CD4-positive, CD25-positive, alpha-beta regulatory T cell (primary cell): ENCODE data around the gene UBE2D4. TPM values are rescaled to one million over a fixed set of nuclear protein-coding genes. Genes with fewer than 3 reads are reported as not detected.

Source experiments
- ATAC-seq, 2 donors: fragments of 150-1000 bp; cut with Tn5 transposase; one replicate each; pipeline ENCODE4 v1.10.0; 2021; ENCODE audit warnings: low read depth in 2 of 2, moderate number of reproducible peaks in 2 of 2, moderate library complexity in 1 of 2
- DNase-seq, 3 donors: peaks; one replicate each; pipeline versions ENCODE4 v3.0.0 to v3.0.0-alpha.2; 2012 to 2022; ENCODE audit warnings: mixed read lengths in 1 of 3
- H3K27ac ChIP-seq: one replicate; pipeline ENCODE4 v1.7.0; 2013; ENCODE audit warnings: mild to moderate bottlenecking, low read length; ENCODE audit not compliant: insufficient read depth, poor library complexity, severe bottlenecking
- H3K27me3 ChIP-seq: one replicate; pipeline ENCODE4 v1.7.0; 2013; ENCODE audit warnings: low read length; ENCODE audit not compliant: control insufficient read depth, insufficient read depth
- H3K36me3 ChIP-seq: one replicate; pipeline ENCODE4 v1.7.0; 2013; ENCODE audit warnings: mild to moderate bottlenecking, low read length, moderate library complexity; ENCODE audit not compliant: control insufficient read depth, insufficient read depth
- H3K4me1 ChIP-seq: 2 replicates; pipeline ENCODE4 v1.7.0; 2013; ENCODE audit warnings: mild to moderate bottlenecking, low read length; ENCODE audit not compliant: insufficient read depth, control insufficient read depth, poor library complexity, severe bottlenecking
- H3K4me3 ChIP-seq: one replicate; pipeline ENCODE4 v1.7.0; 2013; ENCODE audit warnings: low read depth, mild to moderate bottlenecking, low read length, moderate library complexity
- H3K9me3 ChIP-seq, 2 experiments: 1 replicate in 1 of 2; 2 replicates in 1 of 2; pipeline ENCODE4 v1.7.0; 2013; ENCODE audit warnings: low read length in 2 of 2, mild to moderate bottlenecking in 1 of 2, moderate library complexity in 1 of 2; ENCODE audit not compliant: control insufficient read depth in 2 of 2
- H3K27ac Mint-ChIP-seq, 3 donors: one replicate each; pipeline ENCODE4 v1.8.0; 2020 to 2022; ENCODE audit warnings: mild to moderate bottlenecking in 3 of 3, mixed read lengths in 3 of 3, moderate library complexity in 2 of 3
- H3K27me3 Mint-ChIP-seq: one replicate; pipeline ENCODE4 v1.8.0; 2022; ENCODE audit warnings: mild to moderate bottlenecking, mixed read lengths
- H3K36me3 Mint-ChIP-seq: one replicate; pipeline ENCODE4 v1.8.0; 2020; ENCODE audit warnings: mixed read lengths
- H3K4me1 Mint-ChIP-seq, 4 donors: one replicate each; pipeline ENCODE4 v1.8.0; 2020 to 2022; ENCODE audit warnings: mixed read lengths in 4 of 4, mild to moderate bottlenecking in 1 of 4
- H3K4me3 Mint-ChIP-seq, 4 donors: one replicate each; pipeline ENCODE4 v1.8.0; 2020 to 2022; ENCODE audit warnings: mild to moderate bottlenecking in 4 of 4, mixed read lengths in 4 of 4, moderate library complexity in 3 of 4
- H3K9me3 Mint-ChIP-seq, 7 donors: one replicate each; pipeline ENCODE4 v1.8.0; 2020 to 2022; ENCODE audit warnings: mixed read lengths in 7 of 7, mild to moderate bottlenecking in 3 of 7, moderate library complexity in 2 of 7
- polyA plus RNA-seq, 4 donors: library from polyadenylated mRNA; unstranded; fragments of 300-500 nt; fragmentation: Illumina TruSeq; gene quantifications; one replicate each; pipeline ENCODE4 v1.2.3, GENCODE V29; 2021
- total RNA-seq: library from RNA; stranded (reverse); gene quantifications from one replicate; pipeline ENCODE4 v1.2.3, GENCODE V29; 2022

The UBE2D4 gene
- total RNA-seq (11.4 TPM), polyA plus RNA-seq (10 to 100 TPM; 10.6 to 15.5 (median 13.4) TPM)

DNA sequence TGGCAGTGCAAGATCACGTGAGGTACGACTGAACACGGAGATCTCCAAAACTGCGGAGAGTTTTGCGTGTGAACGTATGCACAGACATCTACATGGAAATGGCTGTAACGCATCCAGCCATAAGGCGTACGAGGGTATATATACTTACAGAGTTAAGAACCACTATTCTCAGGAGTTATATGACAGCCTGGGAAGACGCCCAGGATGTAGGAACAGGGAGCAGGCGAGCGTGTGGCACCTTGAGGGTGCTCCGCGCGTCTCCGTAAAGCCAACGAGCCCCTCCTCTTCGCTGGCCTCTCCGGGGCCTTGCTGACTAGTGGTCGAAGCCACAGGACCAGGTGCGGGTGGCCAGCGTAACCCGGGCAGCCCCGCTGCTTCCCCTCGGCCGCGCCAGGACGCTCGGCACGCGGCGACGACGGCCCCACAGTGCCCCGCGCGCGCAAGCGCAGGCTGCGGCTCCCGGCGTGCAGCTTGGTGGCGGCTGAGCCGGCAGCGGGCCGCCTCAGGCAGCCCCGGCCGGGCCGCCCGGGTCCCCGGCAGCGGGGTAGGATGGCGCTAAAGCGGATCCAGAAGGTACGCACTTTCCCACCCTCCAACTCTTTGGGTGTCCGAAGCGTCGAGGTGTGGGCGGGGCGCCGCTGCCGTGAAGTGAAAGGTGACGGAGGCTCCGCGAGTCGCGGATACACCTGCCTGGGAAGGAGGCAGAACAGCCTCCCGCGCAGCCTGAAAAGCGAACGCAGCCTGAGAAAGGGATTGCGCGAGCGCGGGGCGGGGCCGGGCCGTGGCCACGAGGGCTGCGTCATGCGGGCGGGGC lies at the start of gene UBE2D4:
Gene UBE2D4, plus strand, starts transcription at position 453 of the 814 bp plus-strand sequence. Its CDS starts 97 bp downstream, at position 550.
- H3K4me1 Mint-ChIP-seq, result peaks cover 10 to 53% (median 23%) of the 10 kb centered on the region in 4 donors
- H3K4me1 ChIP-seq, result peaks cover 14% of the 10 kb centered on the region
- H3K36me3 ChIP-seq, result no peaks in the 10 kb centered on the region
- peaks cover 0 to 1% (median 0%) of the 10 kb centered on the region in 7 donors for H3K9me3 Mint-ChIP-seq
- no peaks in the 10 kb centered on the region for H3K27me3 ChIP-seq
- ATAC-seq, result peak; percentile 91
- peak within 1 kb of the TSS; percentile 90 for H3K4me3 ChIP-seq
- DNase-seq, result peak; percentile 80 to 90 (median 89)
- peak within 1 kb of the TSS; percentile 92 for H3K27ac ChIP-seq
- H3K36me3 Mint-ChIP-seq, result peaks cover 11% of the 10 kb centered on the region
- H3K27me3 Mint-ChIP-seq, result no peaks in the 10 kb centered on the region
- peak within 1 kb of the TSS; percentile 90 to 94 (median 91) for H3K4me3 Mint-ChIP-seq
- H3K27ac Mint-ChIP-seq, result peak within 1 kb of the TSS; percentile 77 to 95 (median 93)
- H3K9me3 ChIP-seq, result no peaks in the 10 kb centered on the region

DNA sequence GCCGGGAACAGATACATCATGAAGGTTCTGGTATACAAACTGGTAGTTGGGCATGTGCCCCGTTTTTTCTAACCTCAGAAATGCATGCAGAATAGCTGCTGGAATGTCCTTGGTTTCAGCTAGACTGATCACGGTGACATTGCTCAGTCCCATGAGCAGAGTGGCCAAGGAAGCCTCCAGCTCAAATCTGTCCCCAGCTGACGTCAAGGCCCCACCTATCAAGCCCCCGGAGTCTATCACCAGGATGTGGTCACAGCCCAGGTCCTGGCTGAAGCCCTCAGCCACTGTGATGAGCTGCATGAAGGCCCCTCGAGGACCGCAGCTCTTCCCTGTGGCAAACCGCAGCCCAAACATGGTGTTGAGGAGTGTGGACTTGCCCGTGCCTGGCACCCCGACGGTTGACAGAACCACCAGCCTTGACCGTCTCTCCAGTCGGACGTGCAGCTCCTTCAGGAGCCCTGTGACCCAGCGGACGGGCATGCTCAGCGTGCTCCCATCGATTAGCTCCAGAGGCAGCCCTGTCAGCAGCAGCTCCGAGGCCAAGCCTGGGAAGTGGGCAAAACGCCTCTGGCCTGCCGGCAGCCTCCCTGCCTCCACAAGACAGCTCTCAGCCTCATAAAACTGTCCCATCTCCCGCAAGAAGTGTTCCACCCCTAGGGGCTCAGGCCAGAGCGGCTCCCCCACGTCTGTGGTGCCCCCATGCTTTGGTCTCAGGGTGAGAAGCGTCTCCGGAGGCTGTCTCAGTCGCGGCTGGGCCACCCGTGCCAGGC lies 49.1 kb upstream of the UBE2D4 start:
- H3K36me3 ChIP-seq, result peaks cover 59% of the 10 kb centered on the region
- DNase-seq, result no peak
- Mint-ChIP-seq H3K27me3 (no peaks in the 10 kb centered on the region), H3K9me3 (no peaks in the 10 kb centered on the region), H3K4me3 (no peak overlapping the region), H3K4me1 (peaks cover 0 to 4% (median under 1%) of the 10 kb centered on the region in 4 donors), H3K36me3 (peaks cover 54% of the 10 kb centered on the region), H3K27ac (no peak overlapping the region)
- no peak overlapping the region for H3K4me3 ChIP-seq
- ATAC-seq, result no peak
- no peaks in the 10 kb centered on the region for H3K27me3 ChIP-seq
- H3K9me3 ChIP-seq, result no peaks in the 10 kb centered on the region
- no peaks in the 10 kb centered on the region for H3K4me1 ChIP-seq
- H3K27ac ChIP-seq, result no peak overlapping the region

DNA sequence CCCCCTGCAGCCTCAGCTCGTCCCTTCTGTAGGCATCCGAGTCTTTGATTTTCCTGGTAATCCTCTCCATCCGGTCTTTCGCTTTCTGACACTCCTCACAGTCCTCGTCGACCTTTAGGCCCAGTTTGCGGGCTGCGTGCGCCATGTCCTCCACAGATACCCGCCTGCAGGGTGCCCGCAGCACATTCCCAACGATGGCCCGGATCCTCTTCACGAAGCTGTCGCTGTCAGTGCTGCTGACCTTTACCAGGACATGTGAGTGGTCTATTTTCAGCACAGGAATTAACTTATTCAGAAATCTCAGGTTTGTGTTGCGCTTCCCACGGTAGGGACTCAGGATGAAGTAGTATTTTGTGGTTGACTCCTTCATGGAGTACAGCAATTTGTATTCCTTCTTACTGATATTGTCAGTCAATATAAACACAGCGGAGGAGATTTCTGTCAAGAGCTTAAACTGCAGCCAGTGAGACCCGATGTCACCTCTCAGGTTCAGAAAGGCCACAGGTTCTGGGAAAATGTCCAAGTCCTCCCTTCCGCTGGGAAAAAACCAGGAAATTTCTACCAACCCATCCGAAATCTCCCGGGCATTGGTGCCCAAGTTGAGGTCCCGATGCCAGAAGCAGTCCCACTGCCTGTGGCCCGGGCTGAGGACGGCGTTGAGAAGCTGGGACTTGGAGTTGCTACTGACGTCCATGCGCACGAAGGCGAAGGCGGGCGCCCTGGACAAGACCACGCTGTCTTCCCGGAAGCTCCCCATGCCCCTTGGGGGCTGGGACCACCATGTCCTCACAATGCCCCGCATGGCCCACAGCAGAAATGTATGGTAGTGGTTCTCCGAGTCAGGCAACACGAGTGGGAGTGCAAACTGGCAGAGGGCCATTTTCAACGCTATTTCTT lies 48.0 kb upstream of the UBE2D4 start:
- no peaks in the 10 kb centered on the region for H3K9me3 ChIP-seq
- H3K4me3 Mint-ChIP-seq, result peak overlapping the region in 1 of 4 donors; percentile 63
- no peaks in the 10 kb centered on the region for H3K4me1 ChIP-seq
- peaks cover 59% of the 10 kb centered on the region for H3K36me3 ChIP-seq
- no peak for ATAC-seq
- no peaks in the 10 kb centered on the region for H3K27me3 Mint-ChIP-seq
- peaks cover 54% of the 10 kb centered on the region for H3K36me3 Mint-ChIP-seq
- DNase-seq, result no peak
- H3K4me1 Mint-ChIP-seq, result peaks cover 0 to 4% (median under 1%) of the 10 kb centered on the region in 4 donors
- H3K4me3 ChIP-seq, result no peak overlapping the region
- H3K27ac Mint-ChIP-seq, result no peak overlapping the region
- H3K9me3 Mint-ChIP-seq, result no peaks in the 10 kb centered on the region
- H3K27ac ChIP-seq, result no peak overlapping the region
- H3K27me3 ChIP-seq, result no peaks in the 10 kb centered on the region

DNA sequence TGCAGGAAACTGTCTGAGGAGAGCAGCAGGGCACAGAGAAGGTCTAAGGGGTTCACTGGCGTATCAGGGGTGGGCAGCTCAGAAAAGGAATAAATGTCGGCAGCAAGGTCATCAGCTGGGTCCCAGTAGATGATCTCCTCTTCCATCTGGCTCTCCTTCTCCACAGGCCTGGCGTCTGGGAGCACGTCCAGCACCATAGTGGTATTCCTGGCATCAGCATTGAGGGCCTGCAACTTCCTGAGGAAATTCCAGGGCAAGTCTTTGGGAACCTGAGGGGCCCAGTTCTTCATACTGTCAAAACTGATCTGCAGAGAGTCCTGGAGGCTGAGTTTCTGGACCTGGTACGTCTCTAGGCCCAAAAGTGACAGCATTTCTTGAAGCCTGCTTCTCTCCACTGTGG lies 47.4 kb upstream of the UBE2D4 start:
- Mint-ChIP-seq H3K27ac (peak overlapping the region in 1 of 3 donors; percentile 15), H3K9me3 (no peaks in the 10 kb centered on the region), H3K4me3 (no peak overlapping the region), H3K4me1 (peaks cover 0 to 4% (median 0%) of the 10 kb centered on the region in 4 donors), H3K27me3 (no peaks in the 10 kb centered on the region), H3K36me3 (peaks cover 58% of the 10 kb centered on the region)
- Histone ChIP-seq H3K36me3 (peaks cover 60% of the 10 kb centered on the region), H3K4me1 (no peaks in the 10 kb centered on the region), H3K9me3 (no peaks in the 10 kb centered on the region), H3K27ac (no peak overlapping the region), H3K4me3 (no peak overlapping the region), H3K27me3 (no peaks in the 10 kb centered on the region)
- DNase-seq (no peak), ATAC-seq (no peak)

DNA sequence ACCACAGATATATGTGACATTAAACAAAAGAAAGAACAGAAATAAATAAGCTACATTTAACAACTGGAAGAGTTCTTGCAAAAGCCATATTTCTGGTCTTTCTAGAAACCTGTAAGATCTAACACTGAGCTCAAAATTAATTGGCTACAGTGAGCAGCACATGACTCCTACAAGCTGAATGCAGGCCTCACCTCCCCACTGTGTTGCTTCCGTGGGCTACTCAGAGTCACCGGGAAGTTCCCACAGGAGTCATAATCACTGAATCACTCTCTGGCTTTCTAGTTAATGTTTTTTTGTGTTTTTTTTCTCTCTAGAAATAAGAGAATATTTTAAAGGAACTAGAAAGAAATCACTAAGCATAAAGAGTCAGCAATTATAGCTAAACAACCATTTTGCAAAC lies 46.8 kb upstream of the UBE2D4 start:
- H3K36me3 Mint-ChIP-seq, result peaks cover 62% of the 10 kb centered on the region
- peaks cover 66% of the 10 kb centered on the region for H3K36me3 ChIP-seq

DNA sequence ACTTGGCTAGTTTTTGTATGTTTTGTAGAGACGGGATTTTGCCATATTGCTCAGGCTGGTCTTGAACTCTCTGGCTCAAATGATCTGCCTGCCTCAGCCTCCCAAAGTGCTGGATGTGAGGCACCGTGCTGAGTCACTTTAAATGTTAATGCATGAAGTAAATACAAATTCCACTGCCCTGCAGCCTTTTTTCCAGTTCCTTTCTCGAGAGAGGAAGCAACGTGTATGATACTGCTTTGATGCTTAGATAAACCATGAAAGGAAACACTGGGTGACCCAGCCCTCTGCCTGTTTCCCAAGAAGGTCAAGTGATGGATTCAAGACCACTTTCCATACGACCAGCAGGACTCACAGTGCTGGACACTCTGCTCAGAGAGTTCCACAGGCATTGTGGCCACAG lies 45.6 kb upstream of the UBE2D4 start:
- Histone ChIP-seq H3K27me3 (no peaks in the 10 kb centered on the region), H3K27ac (no peak overlapping the region), H3K4me3 (no peak overlapping the region), H3K36me3 (peaks cover 76% of the 10 kb centered on the region), H3K9me3 (no peaks in the 10 kb centered on the region), H3K4me1 (no peaks in the 10 kb centered on the region)
- Mint-ChIP-seq H3K27me3 (no peaks in the 10 kb centered on the region), H3K27ac (no peak overlapping the region), H3K4me3 (no peak overlapping the region), H3K36me3 (peaks cover 65% of the 10 kb centered on the region), H3K4me1 (peaks cover 0 to 2% (median 0%) of the 10 kb centered on the region in 4 donors), H3K9me3 (no peaks in the 10 kb centered on the region)
- DNase-seq (no peak), ATAC-seq (no peak)

More for the DNA sequence above, 46.8 kb upstream of the UBE2D4 start:
- H3K9me3 ChIP-seq, result no peaks in the 10 kb centered on the region
- H3K4me1 ChIP-seq, result no peaks in the 10 kb centered on the region
- no peak overlapping the region for H3K4me3 Mint-ChIP-seq
- peak overlapping the region in 1 of 3 donors; percentile 15 for H3K27ac Mint-ChIP-seq
- no peak overlapping the region for H3K27ac ChIP-seq
- DNase-seq (no peak), ATAC-seq (no peak)
- H3K4me1 Mint-ChIP-seq, result peaks cover 0 to 4% (median 1%) of the 10 kb centered on the region in 4 donors
- H3K9me3 Mint-ChIP-seq, result no peaks in the 10 kb centered on the region
- H3K27me3 ChIP-seq, result no peaks in the 10 kb centered on the region
- H3K27me3 Mint-ChIP-seq, result no peaks in the 10 kb centered on the region
- H3K4me3 ChIP-seq, result no peak overlapping the region

DNA sequence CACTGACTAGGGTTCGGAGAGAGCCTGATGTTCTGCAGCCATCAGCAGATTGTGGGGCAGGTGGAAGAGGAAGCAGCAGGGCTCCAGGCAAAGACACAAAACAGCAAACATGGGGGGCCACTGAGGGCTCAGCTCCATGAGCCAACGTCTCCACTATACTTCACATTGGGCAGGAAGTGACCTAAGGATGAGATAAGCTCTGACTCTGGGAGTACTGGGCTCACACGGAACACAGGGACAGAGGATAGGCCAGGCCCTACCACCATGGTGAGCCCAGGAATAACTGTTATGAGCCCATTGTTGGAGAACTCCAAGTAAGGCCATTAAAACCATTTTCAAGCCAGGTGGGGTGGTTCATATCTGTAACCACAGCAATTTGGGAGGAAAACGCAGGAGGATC lies 42.0 kb upstream of the UBE2D4 start:
- H3K27ac ChIP-seq, result no peak overlapping the region
- H3K4me3 ChIP-seq, result no peak overlapping the region
- H3K9me3 ChIP-seq, result no peaks in the 10 kb centered on the region
- DNase-seq, result no peak
- no peak for ATAC-seq
- Mint-ChIP-seq H3K27ac (no peak overlapping the region), H3K4me3 (no peak overlapping the region), H3K36me3 (peaks cover 50% of the 10 kb centered on the region), H3K9me3 (no peaks in the 10 kb centered on the region), H3K27me3 (no peaks in the 10 kb centered on the region), H3K4me1 (peaks cover 5 to 8% (median 7%) of the 10 kb centered on the region in 4 donors)
- peaks cover 58% of the 10 kb centered on the region for H3K36me3 ChIP-seq
- no peaks in the 10 kb centered on the region for H3K4me1 ChIP-seq
- H3K27me3 ChIP-seq, result no peaks in the 10 kb centered on the region
